Activated effector memory CD4-positive, alpha-beta T cell treated with Interleukin-2 at 50 U/mL for 16 hours (primary cell): ENCODE results near the gene CDC27.
"Not testable (repeated sequence)": the region's sequence is repeated elsewhere in the genome, so short reads cannot be mapped to it uniquely, and the experiment has no call there.

Experiments used
- DNase-seq: peaks from one replicate; pipeline ENCODE4 v3.0.0-alpha.2; 2020

Gene CDC27

DNA sequence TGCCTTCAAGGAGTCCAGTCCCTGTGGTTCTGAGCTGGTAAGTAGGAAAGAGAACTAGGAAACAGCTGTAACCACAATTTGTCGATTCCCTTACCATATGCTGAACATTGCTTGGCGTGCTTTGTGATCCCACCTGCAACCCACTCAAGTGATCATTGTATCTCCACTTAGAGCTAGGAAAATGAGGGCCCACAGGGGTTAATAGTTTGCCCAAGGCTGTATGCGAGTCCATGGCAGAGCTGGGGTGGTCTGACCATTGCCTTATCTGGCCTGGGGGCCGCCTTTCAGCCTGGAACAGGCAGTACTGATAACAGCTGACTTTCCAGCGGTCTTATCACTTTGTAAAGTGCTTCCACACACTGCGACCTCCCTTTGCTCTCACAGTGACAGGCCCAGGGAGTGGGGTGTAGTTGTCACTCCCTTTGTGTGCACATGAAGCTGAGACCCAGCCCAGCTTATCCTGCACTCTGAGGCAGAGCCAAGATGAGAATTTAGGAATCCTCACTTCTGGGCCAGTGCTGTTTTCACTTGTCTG, 29.9 kb upstream of the CDC27 start:
- no peak for DNase-seq

DNA sequence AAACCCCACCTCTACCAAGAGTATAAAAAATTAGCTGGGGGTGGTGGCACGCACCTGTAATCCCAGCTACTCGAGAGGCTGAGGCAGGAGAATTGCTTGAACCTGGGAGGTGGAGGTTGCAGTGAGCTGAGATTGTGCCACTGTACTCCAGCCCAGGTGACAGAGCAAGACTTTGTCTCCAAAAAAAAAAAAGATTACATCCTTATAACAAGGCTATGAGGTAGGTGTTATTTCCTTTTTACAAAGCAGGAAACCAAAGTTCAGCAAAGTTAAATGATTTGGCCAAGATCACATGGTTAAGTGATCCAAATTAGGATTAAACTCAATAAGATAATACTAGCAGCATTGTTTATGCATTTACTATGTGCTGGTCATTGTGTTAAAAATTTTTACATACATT, 28.2 kb upstream of the CDC27 start:
- not testable (repeated sequence) for DNase-seq

DNA sequence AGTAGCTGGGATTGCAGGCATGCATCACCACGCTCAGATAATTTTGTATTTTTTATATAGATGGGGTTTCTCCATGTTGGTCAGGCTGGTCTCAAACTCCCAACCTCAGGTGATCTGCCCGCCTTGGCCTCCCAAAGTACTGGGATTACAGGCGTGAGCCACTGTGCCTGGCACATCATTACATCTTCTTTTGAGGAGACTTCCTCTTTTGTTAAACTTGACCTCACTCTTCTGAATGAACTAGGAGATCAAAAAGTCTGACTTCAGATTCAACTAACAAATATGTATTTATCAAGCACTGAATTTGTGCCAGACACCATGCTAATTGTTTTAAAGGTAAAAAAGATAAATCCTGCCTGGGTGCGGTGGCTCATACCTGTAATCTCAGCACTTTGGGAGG, 27.7 kb upstream of the CDC27 start:
- not testable (repeated sequence) for DNase-seq

- no peak for DNase-seq
Observed at GRCh38 chr17:47214931-47215330, 25.8 kb upstream of the CDC27 start.

DNA sequence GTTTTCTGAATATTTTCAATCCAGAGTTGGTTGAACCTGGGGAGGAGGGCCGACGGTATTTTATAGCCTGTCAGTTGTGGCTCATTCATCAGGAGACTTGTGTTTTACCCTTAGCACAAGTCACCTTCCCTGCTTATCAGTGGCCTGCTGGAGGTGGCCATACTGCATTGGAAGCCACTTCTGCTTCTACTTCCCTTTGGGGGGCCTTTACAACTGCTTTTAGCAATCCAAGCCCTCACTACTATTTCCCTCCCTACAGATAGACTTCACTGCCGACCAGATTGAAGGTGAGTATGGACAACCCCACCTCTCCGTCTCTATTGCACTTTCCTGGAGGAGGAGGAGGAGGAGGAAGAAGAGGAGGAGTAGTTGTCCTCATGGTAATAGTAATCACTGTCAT, 24.4 kb upstream of the CDC27 start:
- DNase-seq = no peak

- no peak for DNase-seq
Observed at GRCh38 chr17:47212458-47212857, 23.4 kb upstream of the CDC27 start.

GRCh38 chr17:47210779-47211178, 21.7 kb upstream of the CDC27 start:
- DNase-seq = no peak

DNA sequence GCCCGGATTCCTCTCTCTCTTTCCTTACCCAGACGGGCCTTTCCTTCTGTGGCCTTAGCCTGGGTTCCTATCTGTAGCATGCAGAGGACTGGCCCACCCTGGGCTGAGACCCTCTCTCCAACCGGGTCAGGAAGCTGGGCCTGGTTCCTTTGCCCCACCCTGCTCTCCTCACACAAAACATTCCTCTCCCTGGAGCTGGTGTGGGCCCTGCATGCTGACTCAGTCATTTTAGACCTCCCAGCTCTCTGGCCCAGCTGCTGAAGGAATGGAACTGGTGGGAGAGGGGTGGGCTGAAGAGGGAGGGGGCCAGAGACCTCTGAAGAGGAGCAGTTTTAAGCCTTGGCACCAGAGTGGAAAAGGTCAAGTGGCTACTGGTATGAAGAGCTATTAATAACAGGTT, 21.0 kb upstream of the CDC27 start:
- DNase-seq = no peak

- no peak for DNase-seq
Observed at GRCh38 chr17:47209499-47209898, 20.4 kb upstream of the CDC27 start.

DNA sequence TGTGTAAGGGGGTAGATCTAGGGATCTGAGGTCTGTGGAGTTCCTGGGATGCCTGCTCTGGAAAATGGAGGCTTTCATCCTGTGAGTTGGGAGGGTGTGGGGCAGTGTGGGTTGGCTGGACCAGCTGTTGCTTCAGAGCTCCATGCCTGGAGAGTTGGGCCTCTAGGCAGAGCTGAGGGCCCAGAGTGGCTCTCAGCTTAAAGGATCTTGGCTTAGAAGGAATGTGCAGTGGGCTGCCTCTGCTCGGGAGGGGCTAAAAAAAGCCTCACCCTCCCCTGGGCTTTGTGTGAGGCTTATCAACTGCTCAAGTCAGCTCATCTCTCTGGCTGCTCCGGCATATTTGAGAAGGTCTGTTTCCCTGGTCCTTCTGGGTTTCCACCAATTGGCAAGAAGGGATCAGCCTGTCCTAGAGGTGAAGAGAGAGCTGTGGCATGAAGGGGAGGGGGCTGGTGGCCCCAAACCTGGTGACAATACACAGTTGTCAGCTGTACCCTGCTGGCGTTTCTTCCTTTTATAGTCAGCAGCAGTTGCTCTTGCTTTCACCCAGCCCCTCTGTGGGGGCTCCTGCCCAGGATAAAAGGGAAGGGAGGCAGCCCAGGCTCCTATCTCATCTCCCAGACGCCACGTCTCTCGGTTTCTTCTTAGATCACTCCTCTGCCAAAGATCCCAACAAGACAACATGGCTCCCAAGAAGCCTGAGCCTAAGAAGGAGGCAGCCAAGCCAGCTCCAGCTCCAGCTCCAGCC, 19.8 kb upstream of the CDC27 start, which contains the start of gene MYL4:
Gene MYL4 (plus strand): TSS at position 605 of the 745 bp plus-strand sequence. CDS start 75 bp downstream, at position 680.
- DNase-seq = no peak

DNA sequence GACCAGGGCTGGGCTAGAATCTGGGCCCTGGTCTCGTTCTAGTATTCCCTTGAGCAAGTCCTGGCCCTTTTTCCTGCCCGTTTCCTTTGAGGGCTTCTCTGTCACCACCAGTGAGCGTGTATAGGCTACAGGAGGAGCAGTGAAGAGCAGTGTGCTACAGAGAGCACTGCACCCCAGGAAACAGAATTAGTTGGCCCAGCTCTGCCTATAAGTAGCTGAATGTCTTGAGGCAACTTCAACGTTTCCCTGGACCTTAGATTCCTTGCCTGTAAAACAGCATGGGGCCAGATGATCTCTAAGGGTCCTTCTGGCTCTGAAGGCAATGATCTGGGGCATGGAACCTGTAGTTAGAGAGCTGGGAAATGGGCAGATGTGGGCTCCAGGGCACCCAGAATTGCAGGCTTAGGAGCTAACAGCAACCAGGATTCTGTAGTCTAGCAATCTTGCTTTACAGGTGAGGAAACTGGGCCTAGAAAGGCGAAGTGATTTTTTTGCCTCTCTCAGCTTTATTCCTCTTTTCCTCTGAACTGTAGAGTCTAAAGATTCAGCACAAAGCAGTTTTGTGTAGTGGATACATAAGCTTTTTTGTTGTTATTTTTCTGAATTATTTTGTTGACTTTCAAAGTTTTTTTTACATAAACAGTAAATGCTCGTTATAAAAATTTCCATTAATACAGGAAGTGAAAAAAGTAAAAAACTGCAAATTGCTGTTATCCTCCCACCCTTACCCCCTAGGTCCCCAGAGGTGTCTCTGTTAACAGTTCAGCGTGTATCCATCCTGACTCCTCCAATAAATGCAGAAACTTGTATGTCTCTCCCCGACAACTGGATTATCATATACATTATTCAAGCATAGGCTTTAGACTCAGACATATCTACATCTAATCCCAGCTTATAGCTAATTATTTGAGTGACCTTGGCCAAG, 18.3 kb upstream of the CDC27 start:
- DNase-seq = no peak

- peak; percentile 63 for DNase-seq
Observed at GRCh38 chr17:47205419-47205963, 16.4 kb upstream of the CDC27 start.

DNA sequence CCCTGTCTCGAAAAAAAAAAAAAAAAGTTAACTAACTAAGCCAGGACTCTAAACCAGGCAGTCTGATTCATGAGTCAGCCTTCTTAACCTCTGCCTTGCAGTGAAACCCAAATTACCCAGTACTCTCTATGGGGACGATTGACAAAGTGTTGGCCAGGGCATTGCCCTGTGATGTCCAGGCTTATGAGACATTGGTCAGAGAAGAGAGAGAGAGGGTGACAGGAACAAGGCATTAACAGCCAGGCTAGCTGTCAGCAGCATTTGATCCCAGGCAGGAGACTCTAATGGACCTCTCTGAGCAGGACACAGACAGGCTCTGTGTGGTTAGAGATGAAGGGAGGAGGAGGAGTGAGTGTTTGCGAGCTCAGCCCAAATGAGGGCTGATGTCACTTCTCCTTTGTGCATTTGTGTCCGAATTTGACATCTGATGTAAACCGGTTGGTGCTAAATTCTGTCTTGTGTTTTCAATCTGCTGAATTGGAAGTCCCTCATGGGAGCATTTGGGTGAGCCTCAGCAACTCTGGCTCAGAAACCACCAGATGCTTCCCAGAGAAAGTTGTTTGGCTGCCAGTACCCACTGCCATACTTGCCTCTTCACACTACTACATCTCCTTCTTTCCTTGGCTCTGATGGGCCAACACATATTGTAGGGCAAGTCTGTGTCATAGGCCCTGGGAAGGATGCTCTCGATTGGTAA, 15.8 kb upstream of the CDC27 start:
- DNase-seq = peak; percentile 32

- peak; percentile 36 for DNase-seq
Observed at GRCh38 chr17:47203984-47204721, 15.1 kb upstream of the CDC27 start.

- DNase-seq = no peak
Observed at GRCh38 chr17:47201166-47201565, 12.1 kb upstream of the CDC27 start.

DNA sequence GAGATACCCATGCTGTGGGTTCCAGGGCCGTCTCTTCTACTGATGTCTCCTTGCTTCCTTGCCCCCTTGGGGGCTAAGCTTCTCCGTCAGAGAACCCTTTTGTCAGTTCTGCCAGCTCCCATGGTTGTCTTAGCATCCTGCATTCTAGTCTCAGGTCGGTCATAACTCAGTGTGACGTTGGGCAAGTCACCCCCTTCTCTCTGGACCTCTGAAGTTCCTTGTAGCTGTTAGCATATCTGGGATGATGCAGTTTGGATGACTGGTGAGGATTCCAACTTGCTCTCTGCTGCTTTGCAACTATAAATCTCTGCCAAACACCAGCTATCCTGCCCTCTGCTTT, 11.2 kb upstream of the CDC27 start:
- DNase-seq = no peak

DNA sequence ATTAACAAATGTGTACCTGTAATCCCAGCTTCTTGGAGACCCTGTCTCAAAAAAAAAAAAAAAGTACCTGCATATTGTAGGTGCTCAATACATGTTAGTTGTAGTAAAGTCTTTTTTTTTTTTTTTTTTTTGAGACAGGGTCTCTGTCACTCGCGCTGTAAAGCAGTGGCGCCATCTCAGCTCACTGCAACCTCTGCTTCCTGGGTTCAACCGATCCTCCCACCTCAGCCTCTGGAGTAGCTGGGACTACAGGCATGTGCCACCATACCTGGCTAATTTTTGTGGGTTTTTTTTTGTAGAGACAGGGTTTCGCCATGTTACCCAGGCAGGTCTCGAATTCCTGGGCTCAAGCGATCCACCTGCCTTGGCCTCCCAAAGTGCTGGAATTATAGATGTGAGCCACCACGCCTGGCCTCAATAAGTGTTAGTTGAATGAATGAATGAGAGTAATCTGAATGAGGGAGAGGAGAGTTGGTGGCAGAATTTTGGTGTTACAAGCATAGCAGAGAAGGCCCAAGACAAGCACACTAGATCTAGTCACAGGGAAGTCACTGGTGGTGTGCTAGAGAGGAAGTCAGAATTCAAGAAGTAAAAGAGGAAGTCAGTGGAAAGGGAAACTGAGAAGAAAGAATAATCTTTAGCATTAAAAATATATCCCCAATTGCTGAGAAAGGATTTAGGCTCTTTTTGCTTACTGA, 10.7 kb upstream of the CDC27 start:
- DNase-seq = no peak

GRCh38 chr17:47197821-47198220, 8.7 kb upstream of the CDC27 start:
- no peak for DNase-seq

DNA sequence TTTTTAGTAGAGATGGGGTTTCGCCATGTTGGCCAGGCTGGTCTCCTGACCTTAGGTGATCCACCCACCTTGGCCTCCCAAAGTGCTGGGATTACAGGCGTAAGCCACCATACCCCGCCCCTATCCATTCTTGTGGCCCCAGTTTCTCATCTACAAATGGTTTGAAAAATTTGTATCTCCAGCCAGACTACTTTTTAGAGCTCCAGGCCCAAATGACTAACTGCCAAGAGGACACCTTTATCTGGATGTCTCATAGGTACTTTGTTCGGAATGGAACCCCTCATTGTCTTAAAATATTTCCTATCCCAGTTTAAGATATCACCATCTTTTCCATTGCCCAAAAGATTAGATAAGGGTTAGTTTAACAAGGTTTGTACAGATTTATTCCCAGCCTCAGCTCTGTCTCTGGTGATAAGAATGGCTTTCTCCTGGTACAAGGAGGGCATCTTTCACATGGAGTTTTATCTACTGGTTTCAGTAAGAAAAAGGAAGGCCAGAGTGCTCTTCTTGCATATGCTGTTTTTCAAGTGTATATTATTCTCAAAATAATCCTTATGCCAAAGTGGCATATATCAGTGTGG, 4.9 kb upstream of the CDC27 start:
- DNase-seq = no peak

- no peak for DNase-seq
Observed at GRCh38 chr17:47192554-47192953, 3.5 kb upstream of the CDC27 start.

DNA sequence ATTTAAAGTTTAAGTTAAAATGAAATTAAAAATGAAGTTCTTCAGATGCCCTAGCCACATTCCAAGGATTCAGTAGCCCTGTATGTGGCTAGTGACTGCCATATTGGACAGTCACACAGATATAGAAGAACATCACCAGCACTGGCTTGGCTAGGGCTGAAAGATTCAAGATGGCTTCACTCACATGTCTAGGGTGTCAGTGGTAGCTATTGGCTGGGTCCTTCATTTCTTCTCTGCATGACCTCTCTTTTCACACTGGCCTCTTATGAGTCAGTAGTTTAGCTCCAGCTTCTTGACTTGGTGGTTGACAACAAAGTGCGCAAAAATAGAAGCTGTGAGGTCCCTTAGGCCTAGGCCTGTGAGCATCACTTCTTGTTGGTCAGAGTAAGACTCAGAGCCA, 1.7 kb upstream of the CDC27 start:
- no peak for DNase-seq
